Mesodermal cell (in vitro differentiated cells): Measurements from ENCODE around the gene ONECUT3.

Experiments used
- H3K27ac ChIP-seq: 2 replicates; pipeline ENCODE4 v1.7.0; 2013; ENCODE audit warnings: mild to moderate bottlenecking, low read depth, low read length, moderate library complexity; ENCODE audit not compliant: severe bottlenecking
- H3K36me3 ChIP-seq: 2 replicates; pipeline ENCODE4 v1.7.1; 2013; ENCODE audit warnings: mild to moderate bottlenecking, low read length, moderate library complexity; ENCODE audit not compliant: control insufficient read depth, insufficient read depth
- H3K4me1 ChIP-seq: one replicate; pipeline ENCODE4 v1.7.1; 2013; ENCODE audit warnings: mild to moderate bottlenecking, low read length; ENCODE audit not compliant: insufficient read depth, control insufficient read depth, poor library complexity, severe bottlenecking
- H3K4me3 ChIP-seq: 2 replicates; pipeline ENCODE4 v1.7.0; 2013; ENCODE audit warnings: low read length, control low read depth, mild to moderate bottlenecking; ENCODE audit not compliant: insufficient read depth, poor library complexity, severe bottlenecking; ENCODE audit errors: extremely low read depth
- H3K9me3 ChIP-seq: 2 replicates; pipeline ENCODE4 v1.7.1; 2013; ENCODE audit warnings: mild to moderate bottlenecking, low read length, moderate library complexity; ENCODE audit not compliant: control insufficient read depth
- WGBS, 2 experiments: methylation state at CpG; one replicate each; pipeline ENCODE4 v1.1.5; 2013; ENCODE audit warnings: missing lambda C conversion rate in 2 of 2; ENCODE audit not compliant: insufficient coverage in 2 of 2; 5-methylcytosine and 5-hydroxymethylcytosine counted together

Gene ONECUT3

GRCh38 chr19:1811472-1811894 lies 58.2 kb downstream of the ONECUT3 start:
- peaks cover 17% of the 10 kb centered on the region for H3K36me3 ChIP-seq
- H3K9me3 ChIP-seq: no peaks in the 10 kb centered on the region
- peak overlapping the region; percentile 45 for H3K4me3 ChIP-seq
- WGBS, 2 experiments: 47 to 53% methylated on average over 11 to 12 of the region's 13 CpGs
- no peak overlapping the region for H3K27ac ChIP-seq
- no peaks in the 10 kb centered on the region for H3K4me1 ChIP-seq

- Histone ChIP-seq H3K9me3 (no peaks in the 10 kb centered on the region), H3K4me1 (no peaks in the 10 kb centered on the region), H3K36me3 (peaks cover 22% of the 10 kb centered on the region), H3K27ac (peak within 1 kb of the TSS; percentile 49), H3K4me3 (peak within 1 kb of the TSS; percentile 45)
- WGBS, 2 experiments: 2 to 9% methylated on average over 6 to 11 of the region's 48 CpGs
These were observed 58.7 kb downstream of the ONECUT3 start, which contains the start of gene ATP8B3 for GRCh38 chr19:1811942-1812425. ATP8B3 (minus strand) TSS chr19:1812276; CDS start chr19:1811736, 540 bp downstream.

GRCh38 chr19:1812426-1813191 lies 59.3 kb downstream of the ONECUT3 start:
- peak overlapping the region; percentile 45 for H3K4me3 ChIP-seq
- WGBS, 2 experiments: 1% methylated on average over 41 to 46 of the region's 47 CpGs
- no peaks in the 10 kb centered on the region for H3K4me1 ChIP-seq
- H3K9me3 ChIP-seq: no peaks in the 10 kb centered on the region
- H3K27ac ChIP-seq: peak overlapping the region; percentile 49
- peaks cover 28% of the 10 kb centered on the region for H3K36me3 ChIP-seq

- peak overlapping the region; percentile 45 for H3K4me3 ChIP-seq
- no peak overlapping the region for H3K27ac ChIP-seq
These were observed 60.2 kb downstream of the ONECUT3 start for GRCh38 chr19:1813192-1814182.

GRCh38 chr19:1814391-1814790 lies 61.1 kb downstream of the ONECUT3 start:
- Histone ChIP-seq H3K27ac (no peak overlapping the region), H3K4me1 (no peaks in the 10 kb centered on the region), H3K4me3 (no peak overlapping the region), H3K36me3 (peaks cover 44% of the 10 kb centered on the region), H3K9me3 (no peaks in the 10 kb centered on the region)
- WGBS, 2 experiments: 95 to 96% methylated on average over 8 to 10 of the region's 10 CpGs

More at GRCh38 chr19:1813192-1814182, 60.2 kb downstream of the ONECUT3 start:
- Histone ChIP-seq H3K36me3 (peaks cover 37% of the 10 kb centered on the region), H3K4me1 (no peaks in the 10 kb centered on the region), H3K9me3 (no peaks in the 10 kb centered on the region)
- 63 to 74% methylated on average over 16 to 19 of the region's 21 CpGs for WGBS, 2 experiments

GRCh38 chr19:1814833-1815604 lies 61.7 kb downstream of the ONECUT3 start:
- Histone ChIP-seq H3K9me3 (no peaks in the 10 kb centered on the region), H3K4me1 (no peaks in the 10 kb centered on the region), H3K4me3 (no peak overlapping the region), H3K27ac (no peak overlapping the region), H3K36me3 (peaks cover 50% of the 10 kb centered on the region)
- WGBS, 2 experiments: 96 to 99% methylated on average over 15 to 20 of the region's 26 CpGs

- no peak overlapping the region for H3K4me3 ChIP-seq
- H3K36me3 ChIP-seq: peaks cover 58% of the 10 kb centered on the region
- 96 to 97% methylated on average over 49 to 53 of the region's 61 CpGs for WGBS, 2 experiments
- H3K27ac ChIP-seq: no peak overlapping the region
- no peaks in the 10 kb centered on the region for H3K4me1 ChIP-seq
- H3K9me3 ChIP-seq: no peaks in the 10 kb centered on the region
These were observed 62.6 kb downstream of the ONECUT3 start for GRCh38 chr19:1815605-1816529.

- no peak overlapping the region for H3K27ac ChIP-seq
- no peak overlapping the region for H3K4me3 ChIP-seq
- H3K9me3 ChIP-seq: no peaks in the 10 kb centered on the region
- 96 to 97% methylated on average over 31 to 35 of the region's 36 CpGs for WGBS, 2 experiments
- H3K4me1 ChIP-seq: no peaks in the 10 kb centered on the region
- peaks cover 67% of the 10 kb centered on the region for H3K36me3 ChIP-seq
These were observed 63.4 kb downstream of the ONECUT3 start for GRCh38 chr19:1816530-1817298.
